HG03159 (cell line): ENCODE results near the gene EVPLL.
"Not testable (repeated sequence)": the region's sequence is repeated elsewhere in the genome, so short reads cannot be mapped to it uniquely, and the experiment has no call there.

Experiments used
- ATAC-seq: cut with Tn5 transposase; IDR thresholded peaks from one replicate; pipeline ENCODE4 v1.9.1; 2021; ENCODE audit warnings: mild to moderate bottlenecking, moderate library complexity; ENCODE audit not compliant: unreplicated experiment

EVPLL gene

DNA sequence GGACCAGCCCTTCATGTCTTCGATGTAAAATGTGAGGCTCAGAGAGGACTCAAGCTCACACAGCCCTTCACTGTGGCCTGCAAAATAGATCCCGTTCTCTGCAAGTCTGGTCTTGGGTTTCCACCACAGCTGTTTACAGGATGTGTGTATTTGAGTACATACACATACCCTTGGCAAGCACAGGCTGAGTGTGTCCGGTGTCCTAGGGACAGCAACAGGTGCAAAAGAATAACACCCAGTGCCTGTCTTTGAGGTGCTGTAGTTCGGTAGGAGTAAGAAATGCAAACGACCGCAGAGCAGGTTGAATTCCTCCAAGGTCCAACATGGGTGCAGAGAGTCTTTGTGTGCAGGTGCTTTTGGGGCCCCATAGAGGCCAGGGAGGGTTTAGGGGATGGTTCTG is 44.9 kb downstream of the EVPLL start:
- ATAC-seq: not testable (repeated sequence)

GRCh38 chr17:18423015-18423414 is 45.4 kb downstream of the EVPLL start:
- ATAC-seq: not testable (repeated sequence)

GRCh38 chr17:18425593-18425992 is 48.0 kb downstream of the EVPLL start:
- ATAC-seq: not testable (repeated sequence)

- ATAC-seq: not testable (repeated sequence)
Measured at GRCh38 chr17:18426639-18427038, 49.1 kb downstream of the EVPLL start.

DNA sequence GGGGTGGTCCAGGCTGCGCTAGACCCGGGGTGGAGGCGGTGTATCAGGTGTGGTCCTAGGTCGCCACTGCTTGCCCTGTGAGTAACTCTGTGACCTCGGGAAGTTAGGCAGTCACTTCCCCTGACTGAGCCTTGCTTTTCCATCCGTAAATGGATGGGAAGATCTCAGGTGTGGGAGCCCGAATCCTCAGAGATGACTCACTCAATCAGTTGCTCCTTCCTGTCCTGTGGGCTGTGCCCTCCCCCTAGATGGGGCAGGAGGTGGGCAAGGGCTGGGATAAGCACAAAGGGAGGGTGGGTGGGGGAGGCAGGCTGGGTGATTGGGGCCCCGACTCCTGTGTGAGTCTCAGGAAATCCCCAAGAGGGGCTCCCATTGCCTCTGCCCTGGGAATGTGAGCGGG is 54.6 kb downstream of the EVPLL start:
- ATAC-seq: not testable (repeated sequence)
